K562 (cell line): ENCODE data around the gene STK32C.

Source experiments
- CBX5 ChIP-seq: IDR thresholded peaks from 2 replicates; pipeline ENCODE4 v1.6.1; 2014; ENCODE audit warnings: low read depth, borderline replicate concordance
- CTBP1 ChIP-seq: fragments of 450-650 bp; IDR thresholded peaks from 2 replicates; pipeline ENCODE4 v1.6.1; 2016; ENCODE audit warnings: borderline replicate concordance
- CTCF ChIP-seq, 3 experiments: IDR thresholded peaks in 2 of 3; conservative IDR thresholded peaks in 1 of 3; 2 replicates each; pipeline ENCODE4 v1.5.1; 2011 to 2012; ENCODE audit warnings: low read length in 3 of 3, mild to moderate bottlenecking in 3 of 3, control low read depth in 2 of 3, improper control_type of control experiment in 1 of 3, inconsistent platforms in 1 of 3, low read depth in 1 of 3, mixed read lengths in 1 of 3, moderate library complexity in 1 of 3; ENCODE audit not compliant: insufficient read depth in 2 of 3
- EGR1 ChIP-seq: fragments of 450-650 bp; conservative IDR thresholded peaks from 2 replicates; pipeline ENCODE4 v1.6.1; 2017; ENCODE audit warnings: mild to moderate bottlenecking
- EP300 ChIP-seq: IDR thresholded peaks from 2 replicates; pipeline ENCODE4 v1.6.1; 2012; ENCODE audit warnings: low read length, improper control_type of control experiment
- EZH2 ChIP-seq: IDR thresholded peaks from 2 replicates; pipeline ENCODE4 v1.6.1; 2012; ENCODE audit warnings: low read depth, mild to moderate bottlenecking, inconsistent platforms, low read length, borderline replicate concordance
- FOXA1 ChIP-seq: fragments of 450-650 bp; IDR thresholded peaks from 2 replicates; pipeline ENCODE4 v1.6.1; 2016; ENCODE audit warnings: mild to moderate bottlenecking, borderline replicate concordance
- GMEB1 ChIP-seq: fragments of 250-450 bp; sonication (Bioruptor Pico); IDR thresholded peaks from 2 replicates; pipeline ENCODE4 v1.4.0; 2020; ENCODE audit warnings: mild to moderate bottlenecking
- HMG20A ChIP-seq: fragments of 450-650 bp; formaldehyde crosslinking; conservative IDR thresholded peaks from 2 replicates; pipeline ENCODE4 v1.4.0; 2020; ENCODE audit warnings: mild to moderate bottlenecking, mixed read lengths
- MAFG ChIP-seq: fragments of 450-650 bp; conservative IDR thresholded peaks from 2 replicates; pipeline ENCODE4 v1.6.1; 2016; ENCODE audit warnings: missing genetic modification characterization, missing compliant biosample characterization
- NR2F6 ChIP-seq: fragments of 450-650 bp; formaldehyde crosslinking; IDR thresholded peaks from 2 replicates; pipeline ENCODE4 v1.4.0; 2020; ENCODE audit warnings: mild to moderate bottlenecking
- SP1 ChIP-seq: sonication (generic); formaldehyde crosslinking; IDR thresholded peaks from 2 replicates; pipeline ENCODE4 v1.8.1; 2022; ENCODE audit warnings: mild to moderate bottlenecking, missing genetic modification reagents
- ZEB2 ChIP-seq: fragments of 450-650 bp; IDR thresholded peaks from 2 replicates; pipeline ENCODE4 v1.6.1; 2016
- ZNF318 ChIP-seq, 2 experiments: fragments of 450-650 bp; IDR thresholded peaks; 2 replicates each; pipeline ENCODE4 v1.6.1; 2016; ENCODE audit warnings: mild to moderate bottlenecking in 2 of 2, borderline replicate concordance in 1 of 2, low read depth in 1 of 2, moderate library complexity in 1 of 2

- TF ChIP-seq EZH2 (no peak), HMG20A (CRISPR knock-in tag) (no peak), EGR1 (no peak), ZNF318 (IDR thresholded peaks at IDR 0.05; ENCODE audit: borderline replicate concordance in 1 of 2, low read depth in 1 of 2) (no peak), FOXA1 (no peak), EP300 (no peak), NR2F6 (CRISPR knock-in tag) (no peak), CBX5 (no peak), CTBP1 (no peak), GMEB1 (no peak), CTCF (IDR thresholded peaks at IDR 0.05 in 2 of 3, conservative IDR thresholded peaks at IDR 0.05 in 1 of 3; ENCODE audit: insufficient read depth in 2 of 3, low read depth in 1 of 3, low read length in 3 of 3) (no peak), ZEB2 (no peak), MAFG (no peak), SP1 (no peak)
Observed at GRCh38 chr10:132194726-132195125, 113.0 kb downstream of the STK32C start.
